ENCODE data around the gene RYR3.
"Not testable (repeated sequence)": the region's sequence is repeated elsewhere in the genome, so short reads cannot be mapped to it uniquely, and the experiment has no call there.

Gene RYR3

DNA sequence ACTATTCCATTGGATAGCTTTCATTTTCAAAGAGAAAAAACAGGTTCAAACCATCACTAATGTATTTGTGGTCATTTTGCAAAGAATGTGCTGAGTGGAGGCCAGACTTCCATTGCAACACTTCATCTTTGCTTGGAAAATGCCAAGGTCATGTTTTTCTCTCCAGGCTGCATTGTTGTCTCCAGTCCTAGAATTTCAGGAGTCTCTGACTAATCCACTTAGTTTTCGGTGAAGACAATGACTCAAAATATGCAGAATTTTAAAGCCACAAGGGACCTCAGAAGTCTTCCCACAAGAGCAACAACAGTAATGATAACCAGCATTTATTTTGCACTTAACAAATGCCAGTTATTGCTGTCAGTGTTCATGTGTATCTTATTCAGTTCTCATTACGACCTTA lies 277.0 kb downstream of the RYR3 start:
- no peak for DNase-seq (ENCODE audit: extremely low read depth, insufficient read length)
- H3K27me3 ChIP-seq (replicated peaks; ENCODE audit: control insufficient read depth, insufficient read depth, low read length), result no peaks in the 10 kb centered on the region
- TF ChIP-seq, protein P1, sequence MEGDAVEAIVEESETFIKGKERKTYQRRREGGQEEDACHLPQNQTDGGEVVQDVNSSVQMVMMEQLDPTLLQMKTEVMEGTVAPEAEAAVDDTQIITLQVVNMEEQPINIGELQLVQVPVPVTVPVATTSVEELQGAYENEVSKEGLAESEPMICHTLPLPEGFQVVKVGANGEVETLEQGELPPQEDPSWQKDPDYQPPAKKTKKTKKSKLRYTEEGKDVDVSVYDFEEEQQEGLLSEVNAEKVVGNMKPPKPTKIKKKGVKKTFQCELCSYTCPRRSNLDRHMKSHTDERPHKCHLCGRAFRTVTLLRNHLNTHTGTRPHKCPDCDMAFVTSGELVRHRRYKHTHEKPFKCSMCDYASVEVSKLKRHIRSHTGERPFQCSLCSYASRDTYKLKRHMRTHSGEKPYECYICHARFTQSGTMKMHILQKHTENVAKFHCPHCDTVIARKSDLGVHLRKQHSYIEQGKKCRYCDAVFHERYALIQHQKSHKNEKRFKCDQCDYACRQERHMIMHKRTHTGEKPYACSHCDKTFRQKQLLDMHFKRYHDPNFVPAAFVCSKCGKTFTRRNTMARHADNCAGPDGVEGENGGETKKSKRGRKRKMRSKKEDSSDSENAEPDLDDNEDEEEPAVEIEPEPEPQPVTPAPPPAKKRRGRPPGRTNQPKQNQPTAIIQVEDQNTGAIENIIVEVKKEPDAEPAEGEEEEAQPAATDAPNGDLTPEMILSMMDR (IDR thresholded peaks at IDR 0.05; ENCODE audit: insufficient read depth, low read length, poor library complexity, severe bottlenecking), result no peak

GRCh38 chr15:33592864-33593263 lies 282.1 kb downstream of the RYR3 start:
- H3K27me3 ChIP-seq (replicated peaks; ENCODE audit: control insufficient read depth, insufficient read depth, low read length), result no peaks in the 10 kb centered on the region; the same call in 1 of the 2 replicates
- DNase-seq (ENCODE audit: extremely low read depth, insufficient read length), result no peak
- H3K36me3 ChIP-seq (ENCODE audit: control insufficient read depth, insufficient read depth, low read length), result no peaks in the 10 kb centered on the region
- TF ChIP-seq, protein P1 (IDR thresholded peaks at IDR 0.05; ENCODE audit: insufficient read depth, low read length, poor library complexity, severe bottlenecking), result no peak
- no peak overlapping the region for H3K4me3 ChIP-seq (replicated peaks; ENCODE audit: low read depth, low read length)

More for the DNA sequence above, 277.0 kb downstream of the RYR3 start:
- H3K4me3 ChIP-seq (replicated peaks; ENCODE audit: low read depth, low read length), result no peak overlapping the region
- H3K36me3 ChIP-seq (ENCODE audit: control insufficient read depth, insufficient read depth, low read length), result no peaks in the 10 kb centered on the region

GRCh38 chr15:33598382-33598781 lies 287.6 kb downstream of the RYR3 start:
- H3K27me3 ChIP-seq (replicated peaks; ENCODE audit: control insufficient read depth, insufficient read depth, low read length); H3K36me3 ChIP-seq (ENCODE audit: control insufficient read depth, insufficient read depth, low read length); DNase-seq (ENCODE audit: extremely low read depth, insufficient read length); H3K4me3 ChIP-seq (replicated peaks; ENCODE audit: low read depth, low read length): not testable (repeated sequence)

DNA sequence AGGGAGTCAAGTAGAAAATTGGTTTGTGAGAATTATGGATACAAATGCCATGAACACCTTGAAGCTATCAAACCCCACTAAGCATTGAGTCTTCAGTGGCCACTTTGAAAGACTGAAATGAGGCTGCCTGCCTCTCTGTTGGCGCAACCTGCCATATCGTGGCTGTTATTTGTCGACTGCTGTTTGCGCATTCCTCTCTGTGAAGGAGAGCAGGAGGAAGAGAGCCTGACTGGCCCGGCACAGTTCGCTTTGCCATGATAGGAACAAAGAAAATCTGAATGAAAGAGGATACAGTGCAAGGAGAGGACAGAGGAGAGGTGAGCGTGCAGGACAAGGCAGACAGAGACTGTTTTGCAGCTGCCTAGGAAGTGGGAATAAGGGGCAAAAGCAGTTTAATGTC lies 289.4 kb downstream of the RYR3 start:
- TF ChIP-seq, protein P1 (IDR thresholded peaks at IDR 0.05; ENCODE audit: insufficient read depth, low read length, poor library complexity, severe bottlenecking), result no peak
- Histone ChIP-seq H3K4me3 (replicated peaks; ENCODE audit: low read depth, low read length) (no peak overlapping the region), H3K27me3 (replicated peaks; ENCODE audit: control insufficient read depth, insufficient read depth, low read length) (peaks cover 2% of the 10 kb centered on the region; the same call in 1 of the 2 replicates), H3K36me3 (ENCODE audit: control insufficient read depth, insufficient read depth, low read length) (no peaks in the 10 kb centered on the region)
- DNase-seq (ENCODE audit: extremely low read depth, insufficient read length), result no peak

DNA sequence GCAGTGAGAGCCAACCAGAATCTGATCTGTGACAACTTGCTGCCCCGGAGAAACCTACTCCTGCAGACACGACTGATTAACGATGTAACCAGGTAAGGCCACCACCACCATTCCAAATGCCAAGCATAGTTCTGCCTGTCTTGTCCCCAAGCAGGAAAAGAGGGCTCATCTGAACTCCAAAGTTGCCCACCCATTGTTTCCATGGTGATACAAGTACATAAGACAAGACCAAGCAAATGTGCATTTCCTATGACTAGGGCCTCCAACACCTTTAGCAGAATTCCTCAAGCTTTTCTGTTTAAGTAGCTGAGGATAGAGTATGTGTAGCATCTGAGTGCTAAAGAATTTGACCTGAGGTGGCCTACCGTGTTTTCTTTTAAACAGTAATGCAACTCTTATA lies 290.7 kb downstream of the RYR3 start:
- DNase-seq (ENCODE audit: extremely low read depth, insufficient read length), result no peak
- Histone ChIP-seq H3K36me3 (ENCODE audit: control insufficient read depth, insufficient read depth, low read length) (no peaks in the 10 kb centered on the region), H3K27me3 (replicated peaks; ENCODE audit: control insufficient read depth, insufficient read depth, low read length) (peaks cover 2% of the 10 kb centered on the region; the same call in 1 of the 2 replicates), H3K4me3 (replicated peaks; ENCODE audit: low read depth, low read length) (no peak overlapping the region)
- TF ChIP-seq, protein P1 (IDR thresholded peaks at IDR 0.05; ENCODE audit: insufficient read depth, low read length, poor library complexity, severe bottlenecking), result no peak

GRCh38 chr15:33608714-33609113 lies 297.9 kb downstream of the RYR3 start:
- no peak for DNase-seq (ENCODE audit: extremely low read depth, insufficient read length)
- H3K27me3 ChIP-seq (replicated peaks; ENCODE audit: control insufficient read depth, insufficient read depth, low read length), result no peaks in the 10 kb centered on the region
- no peak overlapping the region for H3K4me3 ChIP-seq (replicated peaks; ENCODE audit: low read depth, low read length)
- TF ChIP-seq, protein P1 (IDR thresholded peaks at IDR 0.05; ENCODE audit: insufficient read depth, low read length, poor library complexity, severe bottlenecking), result no peak
- no peaks in the 10 kb centered on the region for H3K36me3 ChIP-seq (ENCODE audit: control insufficient read depth, insufficient read depth, low read length)
